Epidermal melanocyte (primary cell): ENCODE results near the gene CSNK1A1L.
"Not testable (repeated sequence)": the region's sequence is repeated elsewhere in the genome, so short reads cannot be mapped to it uniquely, and the experiment has no call there.

Experiments
- DNase-seq: peaks from one replicate; pipeline ENCODE4 v3.0.0; 2011; ENCODE audit warnings: low spot score; ENCODE audit not compliant: insufficient read length

CSNK1A1L gene

GRCh38 chr13:37059848-37060192, 45.6 kb downstream of the CSNK1A1L start:
- DNase-seq, result no peak

- peak; percentile 60 for DNase-seq
Observed at GRCh38 chr13:37058910-37059847, 46.3 kb downstream of the CSNK1A1L start, which contains the start of gene SUPT20H. Gene SUPT20H, minus strand, starts transcription at chr13:37059688. Its CDS starts 8,198 bp downstream, at chr13:37051490.

GRCh38 chr13:37056228-37056627, 49.2 kb downstream of the CSNK1A1L start:
- DNase-seq, result not testable (repeated sequence)
